OCI-LY1 (cell line): ENCODE data around the gene SMIM29.

ENCODE experiments used
- H2AFZ ChIP-seq: fragments of 200-600 bp; sonication (generic), shearing (Covaris generic); 2 replicates; pipeline ENCODE4 v1.6.0; 2014; ENCODE audit warnings: antibody characterized with exemption, mild to moderate bottlenecking, low read length
- H3F3A ChIP-seq: fragments of 200-600 bp; sonication (generic), shearing (Covaris generic); 2 replicates; pipeline ENCODE4 v1.6.0; 2014; ENCODE audit warnings: mild to moderate bottlenecking, antibody characterized with exemption, low read length, moderate library complexity; ENCODE audit not compliant: insufficient read depth
- H3K27ac ChIP-seq: fragments of 200-600 bp; sonication (generic); 2 replicates; pipeline ENCODE4 v1.5.1; 2014; ENCODE audit warnings: low read length, mixed run types, mild to moderate bottlenecking, low read depth; ENCODE audit not compliant: poor library complexity, severe bottlenecking
- H3K27me3 ChIP-seq: fragments of 200-600 bp; sonication (generic); 2 replicates; pipeline ENCODE4 v1.6.0; 2014; ENCODE audit warnings: antibody characterized with exemption, mild to moderate bottlenecking, low read length, moderate library complexity; ENCODE audit not compliant: insufficient read depth
- H3K36me3 ChIP-seq: fragments of 200-600 bp; sonication (generic); 2 replicates; pipeline ENCODE4 v1.6.1; 2014; ENCODE audit warnings: mild to moderate bottlenecking, antibody characterized with exemption, low read length, moderate library complexity, mixed read lengths; ENCODE audit not compliant: insufficient read depth
- H3K4me1 ChIP-seq: fragments of 200-600 bp; sonication (generic); 2 replicates; pipeline ENCODE4 v1.5.1; 2014; ENCODE audit warnings: mild to moderate bottlenecking, low read length, moderate library complexity; ENCODE audit not compliant: insufficient read depth, severe bottlenecking
- H3K4me2 ChIP-seq: fragments of 200-600 bp; sonication (generic), shearing (Covaris generic); 2 replicates; pipeline ENCODE4 v1.6.1; 2014; ENCODE audit warnings: low read length
- H3K4me3 ChIP-seq: fragments of 200-600 bp; sonication (generic); 2 replicates; pipeline ENCODE4 v1.5.1; 2014; ENCODE audit warnings: low read length, low read depth, mild to moderate bottlenecking, mixed read lengths; ENCODE audit not compliant: poor library complexity, severe bottlenecking
- H3K79me2 ChIP-seq: fragments of 200-600 bp; shearing (Covaris generic); 2 replicates; pipeline ENCODE4 v1.6.1; 2016; ENCODE audit warnings: mixed run types, low read length, mixed read lengths; ENCODE audit not compliant: insufficient read depth
- H3K9ac ChIP-seq: fragments of 200-600 bp; sonication (generic), shearing (Covaris generic); 2 replicates; pipeline ENCODE4 v1.6.1; 2014; ENCODE audit warnings: mild to moderate bottlenecking, low read length, mixed read lengths
- H3K9me2 ChIP-seq: fragments of 200-600 bp; sonication (generic), shearing (Covaris generic); 2 replicates; pipeline ENCODE4 v1.6.1; 2014; ENCODE audit warnings: low read depth, mild to moderate bottlenecking, low read length, mixed read lengths
- H3K9me3 ChIP-seq: fragments of 200-600 bp; shearing (Covaris generic); 2 replicates; pipeline ENCODE4 v1.6.1; 2014; ENCODE audit warnings: low read length, mixed read lengths
- H4K20me1 ChIP-seq: fragments of 200-600 bp; sonication (generic), shearing (Covaris generic); 2 replicates; pipeline ENCODE4 v1.6.0; 2016; ENCODE audit warnings: mild to moderate bottlenecking, low read length; ENCODE audit not compliant: insufficient read depth
- EZH2 ChIP-seq: fragments of 200-600 bp; sonication (generic), shearing (Covaris generic); IDR thresholded peaks from 2 replicates; pipeline ENCODE4 v1.8.0; 2017; ENCODE audit warnings: borderline replicate concordance, mixed run types, mild to moderate bottlenecking, antibody characterized with exemption, low read length, moderate library complexity, mixed read lengths
- TF ChIP-seq, protein P1 (sequence below): fragments of 200-600 bp; sonication (generic), shearing (Covaris generic); IDR thresholded peaks from 2 replicates; pipeline ENCODE4 v1.5.1; 2017; ENCODE audit warnings: mild to moderate bottlenecking, antibody characterized with exemption, low read length, moderate library complexity, mixed read lengths

SMIM29 gene

DNA sequence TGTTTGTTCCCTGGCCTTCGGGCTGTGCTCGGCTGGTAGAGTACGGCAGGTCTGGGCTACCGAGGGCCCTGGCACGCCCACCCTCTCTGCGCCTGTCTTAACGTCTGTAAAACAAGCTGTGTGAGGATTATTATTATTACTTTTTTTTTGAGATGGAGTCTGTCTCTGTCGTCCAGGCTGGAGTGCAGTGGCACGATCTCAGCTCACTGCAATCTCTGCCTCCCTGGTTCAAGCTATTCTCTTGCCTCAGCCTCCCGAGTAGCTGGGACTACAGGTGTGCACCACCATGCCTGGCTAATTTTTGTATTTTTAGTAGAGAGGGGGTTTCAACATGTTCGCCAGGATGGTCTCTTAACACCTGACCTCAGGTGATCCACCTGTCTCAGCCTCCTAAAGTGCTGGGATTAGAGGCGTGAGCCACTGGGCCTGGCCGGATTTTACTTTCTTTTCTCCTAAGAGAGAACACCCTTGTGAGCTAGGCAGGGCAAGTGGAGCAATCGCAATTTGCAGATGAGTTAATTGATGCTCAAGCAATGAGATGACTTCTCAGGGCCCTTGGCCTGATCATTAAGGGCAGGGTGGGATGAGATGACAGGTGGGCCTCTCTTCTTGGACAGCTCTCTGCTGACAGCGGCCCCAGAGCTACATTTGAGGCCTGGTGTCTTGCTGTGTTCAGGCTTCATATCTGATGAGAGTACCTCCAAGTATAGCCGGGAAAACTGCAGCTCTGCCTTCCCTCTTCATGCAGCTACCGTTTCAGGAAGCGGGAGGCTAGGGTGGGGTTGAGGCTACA is 859 bp upstream of the SMIM29 start:
- H3K9ac ChIP-seq, result peak overlapping the region; percentile 73
- TF ChIP-seq, protein P1, sequence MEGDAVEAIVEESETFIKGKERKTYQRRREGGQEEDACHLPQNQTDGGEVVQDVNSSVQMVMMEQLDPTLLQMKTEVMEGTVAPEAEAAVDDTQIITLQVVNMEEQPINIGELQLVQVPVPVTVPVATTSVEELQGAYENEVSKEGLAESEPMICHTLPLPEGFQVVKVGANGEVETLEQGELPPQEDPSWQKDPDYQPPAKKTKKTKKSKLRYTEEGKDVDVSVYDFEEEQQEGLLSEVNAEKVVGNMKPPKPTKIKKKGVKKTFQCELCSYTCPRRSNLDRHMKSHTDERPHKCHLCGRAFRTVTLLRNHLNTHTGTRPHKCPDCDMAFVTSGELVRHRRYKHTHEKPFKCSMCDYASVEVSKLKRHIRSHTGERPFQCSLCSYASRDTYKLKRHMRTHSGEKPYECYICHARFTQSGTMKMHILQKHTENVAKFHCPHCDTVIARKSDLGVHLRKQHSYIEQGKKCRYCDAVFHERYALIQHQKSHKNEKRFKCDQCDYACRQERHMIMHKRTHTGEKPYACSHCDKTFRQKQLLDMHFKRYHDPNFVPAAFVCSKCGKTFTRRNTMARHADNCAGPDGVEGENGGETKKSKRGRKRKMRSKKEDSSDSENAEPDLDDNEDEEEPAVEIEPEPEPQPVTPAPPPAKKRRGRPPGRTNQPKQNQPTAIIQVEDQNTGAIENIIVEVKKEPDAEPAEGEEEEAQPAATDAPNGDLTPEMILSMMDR, result no peak
- TF ChIP-seq EZH2, result no peak

GRCh38 chr6:34248198-34248726 is 544 bp downstream of the SMIM29 start:
- Histone ChIP-seq H2AFZ (no peak overlapping the region), H3K9ac (peak overlapping the region; percentile 78), H3K79me2 (no peaks in the 10 kb centered on the region), H3F3A (peaks cover 7% of the 10 kb centered on the region; the same call in 1 of the 2 replicates), H4K20me1 (no peaks in the 10 kb centered on the region), H3K9me3 (no peaks in the 10 kb centered on the region), H3K4me3 (peak overlapping the region; percentile 81), H3K4me1 (peaks cover 16% of the 10 kb centered on the region), H3K9me2 (no peaks in the 10 kb centered on the region), H3K36me3 (peaks cover 16% of the 10 kb centered on the region), H3K27ac (peak overlapping the region; percentile 69), H3K27me3 (no peaks in the 10 kb centered on the region), H3K4me2 (peak overlapping the region; percentile 98)
- TF ChIP-seq, protein P1, result no peak
- no peak for TF ChIP-seq EZH2

More for the DNA sequence above, 859 bp upstream of the SMIM29 start:
- H3K4me3 ChIP-seq, result peak overlapping the region; percentile 81
- no peaks in the 10 kb centered on the region for H4K20me1 ChIP-seq
- no peaks in the 10 kb centered on the region for H3K9me3 ChIP-seq
- no peak overlapping the region for H3K27ac ChIP-seq
- no peaks in the 10 kb centered on the region for H3K27me3 ChIP-seq
- H3K36me3 ChIP-seq, result peaks cover 2% of the 10 kb centered on the region
- H3K79me2 ChIP-seq, result no peaks in the 10 kb centered on the region
- H3K4me1 ChIP-seq, result peaks cover 16% of the 10 kb centered on the region
- no peaks in the 10 kb centered on the region for H3K9me2 ChIP-seq
- H2AFZ ChIP-seq, result peak overlapping the region; percentile 28; the same call in 1 of the 2 replicates
- peaks cover 3% of the 10 kb centered on the region; the same call in 1 of the 2 replicates for H3F3A ChIP-seq
- H3K4me2 ChIP-seq, result peak overlapping the region; percentile 98

- TF ChIP-seq EZH2, result no peak
- TF ChIP-seq, protein P1, result no peak; the same call in 1 of the 2 replicates
- Histone ChIP-seq H3K36me3 (peaks cover 23% of the 10 kb centered on the region), H3K4me2 (peak overlapping the region; percentile 98), H3K9me2 (no peaks in the 10 kb centered on the region), H3K9me3 (no peaks in the 10 kb centered on the region), H3K27me3 (no peaks in the 10 kb centered on the region), H3K4me3 (peak overlapping the region; percentile 81), H3K79me2 (no peaks in the 10 kb centered on the region), H3K27ac (peak overlapping the region; percentile 69), H4K20me1 (no peaks in the 10 kb centered on the region), H3K4me1 (peaks cover 20% of the 10 kb centered on the region), H3K9ac (no peak overlapping the region; the same call in 1 of the 2 replicates), H2AFZ (no peak overlapping the region), H3F3A (peaks cover 7% of the 10 kb centered on the region; the same call in 1 of the 2 replicates)
These were observed 1.2 kb downstream of the SMIM29 start for GRCh38 chr6:34247481-34248197.
